ENCODE results near the gene EHD1.
A peak's percentile ranks its signal among the peaks of the same experiment; 100 is the strongest.

The EHD1 gene

DNA sequence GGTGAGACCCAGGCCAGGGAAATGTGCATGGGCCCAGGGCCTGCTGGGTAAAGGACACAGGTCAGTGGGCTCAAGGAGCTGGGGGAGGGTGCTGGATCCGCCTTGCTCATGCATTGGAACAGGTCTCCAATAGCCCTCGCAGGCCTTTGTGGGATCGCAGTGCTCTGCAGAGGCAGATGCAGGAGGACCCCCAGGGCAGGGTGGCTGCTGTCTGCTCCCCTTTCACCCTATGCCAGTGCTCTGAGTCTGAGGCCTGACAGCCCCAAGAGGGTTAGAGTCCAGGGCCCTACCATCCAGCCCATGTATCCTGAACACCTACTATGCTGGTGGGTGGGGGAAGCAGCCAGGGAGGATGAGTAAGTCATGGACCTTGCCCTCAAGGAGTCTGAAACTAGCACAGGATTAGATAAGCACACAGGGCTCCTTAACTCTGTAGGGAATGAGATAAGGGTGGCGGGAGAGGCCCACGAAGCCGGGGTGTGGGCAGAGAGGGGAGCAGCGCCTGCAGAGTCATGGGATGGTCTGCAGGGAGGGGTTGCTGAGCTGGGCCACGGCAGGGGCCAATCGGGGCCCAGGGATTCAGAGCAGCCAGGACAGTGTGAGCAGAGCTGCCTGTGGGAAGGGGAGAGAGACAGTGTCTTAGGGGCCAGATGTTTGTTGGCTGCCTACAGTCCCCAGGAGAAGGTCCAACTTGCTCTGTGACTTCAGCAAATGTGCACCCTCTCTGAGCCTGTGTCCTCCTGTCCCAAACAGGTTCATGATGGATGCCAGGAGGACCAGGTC, 10.5 kb upstream of the EHD1 start:
- Histone ChIP-seq H2AFZ (ENCODE audit: low read length, unreplicated experiment) (no peak overlapping the region), H3K27me3 (ENCODE audit: insufficient read depth, low read length) (no peaks in the 10 kb centered on the region), H3K4me3 (ENCODE audit: low read depth, low read length) (no peak overlapping the region), H3K27ac (ENCODE audit: low read depth, low read length) (no peak overlapping the region), H3K79me2 (ENCODE audit: control insufficient read depth, insufficient read depth, low read length, unreplicated experiment) (no peaks in the 10 kb centered on the region), H3K36me3 (ENCODE audit: insufficient read depth, low read length) (no peaks in the 10 kb centered on the region), H3K4me1 (ENCODE audit: control insufficient read depth, insufficient read depth, low read length, unreplicated experiment) (peaks cover 28% of the 10 kb centered on the region)

DNA sequence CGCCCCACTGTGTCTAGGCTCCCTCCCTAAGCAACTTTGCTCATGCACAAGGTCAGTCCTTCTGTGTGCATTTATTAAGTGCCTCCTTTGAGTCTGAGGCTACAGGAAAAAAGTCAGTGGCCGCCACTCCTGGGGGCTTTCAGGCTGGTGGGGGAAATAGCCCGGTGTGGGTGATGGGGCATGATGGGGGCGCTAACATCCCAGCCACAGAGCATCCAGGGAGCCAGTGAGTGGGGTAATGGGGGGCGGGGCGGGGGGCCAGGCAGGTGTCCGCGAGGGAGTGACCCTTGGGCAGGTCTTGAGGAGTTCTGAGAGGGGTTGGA, 9.9 kb upstream of the EHD1 start:
- Histone ChIP-seq H2AFZ (ENCODE audit: low read length, unreplicated experiment) (no peak overlapping the region), H3K79me2 (ENCODE audit: control insufficient read depth, insufficient read depth, low read length, unreplicated experiment) (no peaks in the 10 kb centered on the region), H3K4me3 (ENCODE audit: low read depth, low read length) (no peak overlapping the region; the same call in 1 of the 2 replicates), H3K4me1 (ENCODE audit: control insufficient read depth, insufficient read depth, low read length, unreplicated experiment) (peaks cover 28% of the 10 kb centered on the region), H3K36me3 (ENCODE audit: insufficient read depth, low read length) (no peaks in the 10 kb centered on the region), H3K27me3 (ENCODE audit: insufficient read depth, low read length) (no peaks in the 10 kb centered on the region), H3K27ac (ENCODE audit: low read depth, low read length) (no peak overlapping the region)

DNA sequence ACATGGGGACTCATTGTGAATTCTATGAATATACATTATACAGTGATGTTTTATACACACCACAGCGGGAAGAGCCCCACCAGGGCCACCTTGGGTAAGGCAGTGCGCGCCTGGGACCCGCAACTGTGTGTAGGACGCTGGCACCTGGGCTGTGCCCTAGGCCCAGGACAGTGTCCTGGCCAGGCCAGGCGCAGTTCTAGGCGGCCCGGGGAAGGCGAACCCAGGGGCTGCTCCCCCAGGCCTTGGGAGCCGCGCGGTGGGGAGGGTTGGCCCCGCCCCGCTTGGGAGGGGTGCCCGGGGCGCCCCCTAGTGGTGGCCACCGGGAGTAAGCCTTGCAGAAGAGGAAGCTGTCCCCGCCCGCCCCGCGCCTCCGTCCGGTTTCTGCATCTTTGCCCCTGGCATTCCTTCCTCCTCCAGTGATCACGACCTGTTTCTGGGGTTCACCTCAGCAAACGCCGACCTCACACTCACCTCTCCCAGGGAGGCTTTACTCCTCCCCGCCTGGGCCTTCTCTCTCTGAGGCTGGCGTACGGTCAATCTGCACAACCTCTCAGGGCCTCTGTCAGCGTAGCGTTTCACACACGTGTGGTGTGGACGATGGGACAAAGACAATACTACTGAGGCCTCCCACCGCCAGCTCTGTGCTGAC, 9.5 kb upstream of the EHD1 start:
- H3K4me1 ChIP-seq (ENCODE audit: control insufficient read depth, insufficient read depth, low read length, unreplicated experiment) = peaks cover 28% of the 10 kb centered on the region

DNA sequence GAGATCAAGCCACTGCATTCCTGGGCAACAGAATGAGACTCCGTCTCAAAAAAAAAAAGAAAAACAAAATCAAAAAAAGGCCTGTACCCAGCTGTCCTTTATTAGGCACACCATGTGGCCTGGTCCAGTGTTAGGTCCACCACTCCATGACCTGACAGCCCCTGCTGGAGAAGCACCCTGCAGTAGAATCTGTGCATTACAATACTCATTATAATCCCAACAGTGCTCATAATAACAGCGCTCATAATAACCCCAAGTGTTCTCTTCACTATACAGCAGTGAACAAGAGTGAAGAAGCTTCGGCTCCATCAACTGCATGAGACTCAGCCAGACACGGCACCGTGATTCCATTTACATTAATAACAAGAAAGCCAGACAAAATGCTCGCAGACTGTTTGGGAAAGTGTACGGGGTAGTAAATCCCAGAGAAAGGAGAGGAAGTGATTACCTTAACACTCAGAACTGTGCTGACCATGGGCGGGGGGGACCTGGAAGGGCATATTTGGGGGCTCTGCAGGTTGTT, 8.9 kb upstream of the EHD1 start:
- peaks cover 28% of the 10 kb centered on the region for H3K4me1 ChIP-seq (ENCODE audit: control insufficient read depth, insufficient read depth, low read length, unreplicated experiment)
- H3K4me3 ChIP-seq (ENCODE audit: low read depth, low read length) = no peak overlapping the region
- H3K27ac ChIP-seq (ENCODE audit: low read depth, low read length) = no peak overlapping the region

More for the DNA sequence above, 9.5 kb upstream of the EHD1 start:
- Histone ChIP-seq H3K27me3 (ENCODE audit: insufficient read depth, low read length) (no peaks in the 10 kb centered on the region), H3K79me2 (ENCODE audit: control insufficient read depth, insufficient read depth, low read length, unreplicated experiment) (no peaks in the 10 kb centered on the region), H3K4me3 (ENCODE audit: low read depth, low read length) (peak overlapping the region; percentile 39; the same call in 1 of the 2 replicates), H3K36me3 (ENCODE audit: insufficient read depth, low read length) (no peaks in the 10 kb centered on the region), H3K27ac (ENCODE audit: low read depth, low read length) (no peak overlapping the region), H2AFZ (ENCODE audit: low read length, unreplicated experiment) (peak overlapping the region; percentile 89)

DNA sequence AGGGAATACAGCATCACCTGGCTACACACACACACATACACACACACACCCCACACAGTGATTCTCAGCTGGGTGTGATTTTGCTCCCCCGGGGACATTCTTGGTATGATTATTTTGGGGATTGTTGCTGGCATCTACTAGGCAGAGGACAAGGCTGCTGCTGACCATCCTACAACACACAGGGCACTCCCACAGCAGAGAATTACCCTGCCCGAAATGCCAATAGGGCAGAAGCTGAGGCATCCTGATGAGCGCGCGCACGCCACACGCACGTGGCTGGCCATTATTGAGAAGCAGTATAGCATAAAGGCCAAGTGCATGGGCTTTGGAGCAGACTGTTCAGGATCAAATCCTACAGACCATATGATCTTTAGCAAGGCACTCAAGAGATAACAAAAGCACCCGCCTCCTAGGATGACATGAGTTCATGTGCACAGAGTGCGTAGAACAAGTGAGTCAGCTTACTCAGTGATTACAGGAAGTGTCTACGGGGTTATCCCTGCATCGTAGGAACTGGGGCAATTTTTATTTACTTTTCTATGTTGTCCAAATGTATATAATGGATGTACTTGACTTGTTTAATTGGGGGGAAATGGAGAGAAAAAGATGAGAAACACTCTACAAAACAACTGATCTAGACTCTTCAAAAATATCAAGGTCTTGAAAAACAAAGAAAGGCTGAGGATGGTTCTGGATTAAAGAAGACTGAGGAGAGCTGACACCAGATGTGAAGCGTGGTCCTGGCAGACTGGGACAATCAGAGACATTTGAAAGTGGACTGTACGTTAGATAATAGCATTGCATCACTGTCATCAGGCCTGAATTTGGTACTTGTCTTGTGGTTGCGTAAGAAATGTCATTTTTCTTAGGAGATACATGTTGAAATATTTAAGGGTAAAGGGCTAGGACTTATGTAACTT, 7.2 kb upstream of the EHD1 start:
- Histone ChIP-seq H2AFZ (ENCODE audit: low read length, unreplicated experiment) (peak overlapping the region; percentile 33), H3K27ac (ENCODE audit: low read depth, low read length) (peak overlapping the region; percentile 91), H3K4me1 (ENCODE audit: control insufficient read depth, insufficient read depth, low read length, unreplicated experiment) (peaks cover 29% of the 10 kb centered on the region), H3K36me3 (ENCODE audit: insufficient read depth, low read length) (no peaks in the 10 kb centered on the region), H3K4me3 (ENCODE audit: low read depth, low read length) (peak overlapping the region; percentile 21; the same call in 1 of the 2 replicates), H3K79me2 (ENCODE audit: control insufficient read depth, insufficient read depth, low read length, unreplicated experiment) (no peaks in the 10 kb centered on the region), H3K27me3 (ENCODE audit: insufficient read depth, low read length) (no peaks in the 10 kb centered on the region)

More for the DNA sequence above, 8.9 kb upstream of the EHD1 start:
- Histone ChIP-seq H2AFZ (ENCODE audit: low read length, unreplicated experiment) (peak overlapping the region; percentile 89), H3K36me3 (ENCODE audit: insufficient read depth, low read length) (no peaks in the 10 kb centered on the region), H3K79me2 (ENCODE audit: control insufficient read depth, insufficient read depth, low read length, unreplicated experiment) (no peaks in the 10 kb centered on the region), H3K27me3 (ENCODE audit: insufficient read depth, low read length) (no peaks in the 10 kb centered on the region)

DNA sequence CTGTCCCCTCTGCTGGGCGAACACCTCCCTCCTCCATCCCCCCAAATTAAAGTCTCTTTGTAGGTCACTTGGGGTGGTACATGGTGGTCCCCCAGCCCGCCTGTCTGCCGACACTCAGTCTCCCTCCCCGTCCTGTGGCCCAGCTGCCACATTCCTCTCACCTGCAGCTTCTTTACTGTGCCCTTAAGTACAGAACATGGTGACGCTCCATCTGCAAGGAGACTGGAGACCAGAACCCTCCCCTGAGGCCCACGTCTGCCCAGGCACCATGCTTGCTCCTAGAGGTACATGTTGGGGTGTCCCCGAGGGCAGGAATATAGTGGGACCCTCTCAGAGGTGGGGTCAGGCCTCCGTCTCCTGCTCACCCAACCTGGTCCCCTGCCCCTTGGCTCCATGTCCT, 5.6 kb upstream of the EHD1 start:
- Histone ChIP-seq H3K4me1 (ENCODE audit: control insufficient read depth, insufficient read depth, low read length, unreplicated experiment) (peaks cover 42% of the 10 kb centered on the region), H2AFZ (ENCODE audit: low read length, unreplicated experiment) (no peak overlapping the region), H3K36me3 (ENCODE audit: insufficient read depth, low read length) (no peaks in the 10 kb centered on the region), H3K79me2 (ENCODE audit: control insufficient read depth, insufficient read depth, low read length, unreplicated experiment) (no peaks in the 10 kb centered on the region), H3K4me3 (ENCODE audit: low read depth, low read length) (no peak overlapping the region), H3K27me3 (ENCODE audit: insufficient read depth, low read length) (no peaks in the 10 kb centered on the region), H3K27ac (ENCODE audit: low read depth, low read length) (no peak overlapping the region)

DNA sequence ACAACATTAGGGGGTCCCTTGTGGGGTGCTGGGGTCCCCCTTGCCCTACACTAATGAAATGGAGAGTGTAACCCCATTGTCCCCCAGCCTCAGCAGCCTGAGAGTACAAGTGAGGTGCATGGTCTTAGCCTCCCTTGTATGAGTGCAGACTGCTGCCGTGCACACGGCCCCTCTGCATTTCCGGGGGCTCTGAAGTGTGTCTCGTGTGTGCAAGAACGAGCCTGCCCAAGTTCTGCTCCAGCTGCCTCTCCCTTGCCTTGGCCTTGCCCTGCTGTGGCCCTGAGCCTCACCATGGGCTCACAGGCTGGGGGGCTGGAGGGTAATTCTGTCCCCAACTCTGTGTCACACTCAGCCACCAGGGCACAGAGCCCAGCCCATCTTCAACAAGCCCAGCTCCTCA, 5.2 kb upstream of the EHD1 start:
- no peaks in the 10 kb centered on the region for H3K27me3 ChIP-seq (ENCODE audit: insufficient read depth, low read length)
- no peaks in the 10 kb centered on the region for H3K36me3 ChIP-seq (ENCODE audit: insufficient read depth, low read length)
- H3K4me1 ChIP-seq (ENCODE audit: control insufficient read depth, insufficient read depth, low read length, unreplicated experiment) = peaks cover 39% of the 10 kb centered on the region
- no peaks in the 10 kb centered on the region for H3K79me2 ChIP-seq (ENCODE audit: control insufficient read depth, insufficient read depth, low read length, unreplicated experiment)
- H3K27ac ChIP-seq (ENCODE audit: low read depth, low read length) = no peak overlapping the region
- no peak overlapping the region for H2AFZ ChIP-seq (ENCODE audit: low read length, unreplicated experiment)
- no peak overlapping the region for H3K4me3 ChIP-seq (ENCODE audit: low read depth, low read length)

DNA sequence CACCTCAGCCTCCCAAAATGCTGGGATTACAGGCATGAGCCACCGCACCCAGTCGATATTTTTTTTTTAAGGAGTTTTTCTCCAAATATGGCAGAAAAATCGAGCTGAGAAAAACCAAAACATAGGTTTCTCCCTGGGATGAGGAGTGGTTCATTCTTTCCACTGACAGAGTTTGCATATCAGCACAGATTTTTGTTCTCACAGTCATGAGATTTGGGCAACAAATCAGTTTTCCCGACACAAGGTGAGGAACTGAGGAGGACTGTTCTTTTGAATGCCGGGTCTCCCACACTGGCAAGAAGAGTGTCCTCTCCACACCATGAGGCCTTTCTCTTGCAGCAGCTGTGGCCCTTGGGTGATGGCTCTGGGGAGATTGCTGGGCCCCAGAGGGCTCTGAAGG, 3.8 kb upstream of the EHD1 start:
- Histone ChIP-seq H3K27ac (ENCODE audit: low read depth, low read length) (no peak overlapping the region), H3K79me2 (ENCODE audit: control insufficient read depth, insufficient read depth, low read length, unreplicated experiment) (peaks cover 11% of the 10 kb centered on the region), H3K27me3 (ENCODE audit: insufficient read depth, low read length) (no peaks in the 10 kb centered on the region), H3K36me3 (ENCODE audit: insufficient read depth, low read length) (no peaks in the 10 kb centered on the region), H2AFZ (ENCODE audit: low read length, unreplicated experiment) (no peak overlapping the region), H3K4me3 (ENCODE audit: low read depth, low read length) (no peak overlapping the region), H3K4me1 (ENCODE audit: control insufficient read depth, insufficient read depth, low read length, unreplicated experiment) (peaks cover 29% of the 10 kb centered on the region)

DNA sequence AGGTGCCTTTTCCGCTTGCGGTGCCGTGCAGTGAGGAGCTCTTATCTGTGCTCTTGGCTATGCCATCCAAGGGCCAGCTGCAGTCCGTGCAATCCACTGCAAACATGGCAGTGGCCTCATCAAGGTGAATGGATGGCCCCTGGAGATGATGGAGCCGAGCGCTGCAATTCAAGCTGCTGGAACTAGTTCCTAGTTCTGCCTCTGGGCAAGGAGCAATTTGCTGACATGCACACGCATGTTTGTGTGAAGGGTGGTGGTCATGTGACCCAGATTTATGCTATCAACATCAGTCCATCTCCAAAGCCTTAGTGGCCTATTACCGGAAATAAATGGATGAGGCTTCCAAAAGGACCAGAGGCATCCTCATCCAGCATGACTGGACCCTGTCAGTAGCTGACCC, 3.1 kb upstream of the EHD1 start:
- no peaks in the 10 kb centered on the region for H3K27me3 ChIP-seq (ENCODE audit: insufficient read depth, low read length)
- no peak overlapping the region for H3K27ac ChIP-seq (ENCODE audit: low read depth, low read length)
- no peak overlapping the region for H3K4me3 ChIP-seq (ENCODE audit: low read depth, low read length)
- no peaks in the 10 kb centered on the region for H3K36me3 ChIP-seq (ENCODE audit: insufficient read depth, low read length)
- peaks cover 31% of the 10 kb centered on the region for H3K4me1 ChIP-seq (ENCODE audit: control insufficient read depth, insufficient read depth, low read length, unreplicated experiment)
- H3K79me2 ChIP-seq (ENCODE audit: control insufficient read depth, insufficient read depth, low read length, unreplicated experiment) = peaks cover 19% of the 10 kb centered on the region
- H2AFZ ChIP-seq (ENCODE audit: low read length, unreplicated experiment) = no peak overlapping the region

DNA sequence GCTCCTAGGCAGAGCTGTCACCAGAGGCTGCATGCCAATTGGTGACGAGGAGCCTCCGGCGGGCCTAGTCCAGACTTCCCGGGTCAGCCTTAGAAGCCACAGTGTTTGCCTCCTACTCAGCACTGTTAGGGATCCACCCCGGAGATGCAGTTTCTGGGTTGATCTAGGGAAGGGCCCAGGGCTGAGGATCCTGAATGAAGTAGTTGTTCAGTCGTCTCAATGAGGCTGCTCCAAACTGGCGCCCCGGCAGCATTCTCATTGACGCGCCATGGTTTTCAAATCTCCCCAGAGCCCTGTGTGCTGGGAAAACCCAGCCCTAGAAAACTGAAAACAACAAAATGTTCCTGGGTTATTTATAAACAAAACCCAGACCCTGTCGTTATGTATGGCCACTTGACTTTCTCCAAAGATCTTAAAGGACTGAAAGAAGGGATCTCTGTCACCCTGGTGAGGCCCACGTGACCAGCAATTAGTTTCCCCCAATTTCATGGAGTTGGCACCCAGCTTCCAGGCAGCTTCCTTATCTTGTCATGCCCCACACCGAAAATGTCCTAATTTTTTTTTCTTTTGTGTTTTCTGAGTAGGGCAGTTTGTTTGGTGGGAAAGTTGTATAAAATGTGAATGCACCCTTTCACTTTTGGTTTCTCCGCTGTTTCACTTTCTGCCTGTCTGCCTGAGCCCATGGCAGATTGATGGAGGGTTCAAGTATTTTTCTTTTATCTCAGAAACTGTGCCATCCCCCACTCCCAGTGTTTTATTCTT, 2.0 kb upstream of the EHD1 start:
- no peaks in the 10 kb centered on the region for H3K27me3 ChIP-seq (ENCODE audit: insufficient read depth, low read length)
- peak overlapping the region; percentile 32; the same call in 1 of the 2 replicates for H3K4me3 ChIP-seq (ENCODE audit: low read depth, low read length)
- H3K79me2 ChIP-seq (ENCODE audit: control insufficient read depth, insufficient read depth, low read length, unreplicated experiment) = peaks cover 29% of the 10 kb centered on the region
- no peaks in the 10 kb centered on the region for H3K36me3 ChIP-seq (ENCODE audit: insufficient read depth, low read length)
- peak overlapping the region; percentile 90 for H2AFZ ChIP-seq (ENCODE audit: low read length, unreplicated experiment)
- peak overlapping the region; percentile 59 for H3K27ac ChIP-seq (ENCODE audit: low read depth, low read length)
- peaks cover 32% of the 10 kb centered on the region for H3K4me1 ChIP-seq (ENCODE audit: control insufficient read depth, insufficient read depth, low read length, unreplicated experiment)

Data from ACC112 (cell line).